Neural progenitor cell (in vitro differentiated cells): ENCODE measurements around the gene NCOR1.

Experiments
- CTCF ChIP-seq: fragments of 200-600 bp; sonication (generic); IDR thresholded peaks from 2 replicates; pipeline ENCODE4 v1.5.1; 2017; ENCODE audit warnings: antibody characterized with exemption, mild to moderate bottlenecking
- EZH2 ChIP-seq: fragments of 200-600 bp; sonication (generic); IDR thresholded peaks from 2 replicates; pipeline ENCODE4 v1.6.1; 2017; ENCODE audit warnings: antibody characterized with exemption, mild to moderate bottlenecking, moderate library complexity
- EZH2phosphoT487 ChIP-seq: fragments of 200-600 bp; sonication (generic); IDR thresholded peaks from 2 replicates; pipeline ENCODE4 v1.6.1; 2017; ENCODE audit warnings: antibody characterized with exemption

GRCh38 chr17:16002708-16003260 lies 212.6 kb downstream of the NCOR1 start:
- TF ChIP-seq CTCF (no peak), EZH2 (no peak), EZH2phosphoT487 (no peak)
